ENCODE data around the gene LRRC75A.

The LRRC75A gene

GRCh38 chr17:16494059-16494458 lies 2.1 kb upstream of the LRRC75A start:
- peaks cover 10% of the 10 kb centered on the region for H3K4me1 ChIP-seq (ENCODE audit: control insufficient read depth, insufficient read depth, low read length)
- H3K27ac ChIP-seq (ENCODE audit: low read length): no peak overlapping the region
- H3K27me3 ChIP-seq (ENCODE audit: control insufficient read depth in 1 of 2, insufficient read depth in 2 of 2, low read length in 2 of 2): peaks cover 2 to 9% of the 10 kb centered on the region in 2 donors
- H3K36me3 ChIP-seq (ENCODE audit: control insufficient read depth in 2 of 2, insufficient read depth in 2 of 2, low read length in 2 of 2): no peaks in the 10 kb centered on the region
- no peak overlapping the region for H3K9ac ChIP-seq (ENCODE audit: low read length in 2 of 2)
- H3K9me3 ChIP-seq (ENCODE audit: control insufficient read depth in 2 of 2, low read length in 2 of 2): no peaks in the 10 kb centered on the region
- no peak overlapping the region for H3K4me3 ChIP-seq (ENCODE audit: low read length in 2 of 2)

GRCh38 chr17:16493531-16494046 lies 1.6 kb upstream of the LRRC75A start:
- H3K36me3 ChIP-seq (ENCODE audit: control insufficient read depth in 2 of 2, insufficient read depth in 2 of 2, low read length in 2 of 2): no peaks in the 10 kb centered on the region
- H3K9ac ChIP-seq (ENCODE audit: low read length in 2 of 2): no peak overlapping the region
- H3K27ac ChIP-seq (ENCODE audit: low read length): no peak overlapping the region
- H3K27me3 ChIP-seq (ENCODE audit: control insufficient read depth in 1 of 2, insufficient read depth in 2 of 2, low read length in 2 of 2): peaks cover 2 to 11% of the 10 kb centered on the region in 2 donors
- H3K4me1 ChIP-seq (ENCODE audit: control insufficient read depth, insufficient read depth, low read length): peaks cover 10% of the 10 kb centered on the region
- no peaks in the 10 kb centered on the region for H3K9me3 ChIP-seq (ENCODE audit: control insufficient read depth in 2 of 2, low read length in 2 of 2)
- H3K4me3 ChIP-seq (ENCODE audit: low read length in 2 of 2): no peak overlapping the region

GRCh38 chr17:16492613-16493530 lies 879 bp upstream of the LRRC75A start:
- no peaks in the 10 kb centered on the region for H3K9me3 ChIP-seq (ENCODE audit: control insufficient read depth in 2 of 2, low read length in 2 of 2)
- peak overlapping the region; percentile 43 to 71 for H3K4me3 ChIP-seq (ENCODE audit: low read length in 2 of 2)
- peaks cover 2 to 10% of the 10 kb centered on the region in 2 donors for H3K27me3 ChIP-seq (ENCODE audit: control insufficient read depth in 1 of 2, insufficient read depth in 2 of 2, low read length in 2 of 2)
- H3K4me1 ChIP-seq (ENCODE audit: control insufficient read depth, insufficient read depth, low read length): peaks cover 14% of the 10 kb centered on the region
- no peak overlapping the region for H3K27ac ChIP-seq (ENCODE audit: low read length)
- peak overlapping the region; percentile 21 to 55 for H3K9ac ChIP-seq (ENCODE audit: low read length in 2 of 2)
- H3K36me3 ChIP-seq (ENCODE audit: control insufficient read depth in 2 of 2, insufficient read depth in 2 of 2, low read length in 2 of 2): no peaks in the 10 kb centered on the region

- Histone ChIP-seq H3K36me3 (ENCODE audit: control insufficient read depth in 2 of 2, insufficient read depth in 2 of 2, low read length in 2 of 2) (no peaks in the 10 kb centered on the region), H3K4me3 (ENCODE audit: low read length in 2 of 2) (peak overlapping the region; percentile 36 to 66), H3K9me3 (ENCODE audit: control insufficient read depth in 2 of 2, low read length in 2 of 2) (no peaks in the 10 kb centered on the region), H3K4me1 (ENCODE audit: control insufficient read depth, insufficient read depth, low read length) (peaks cover 22% of the 10 kb centered on the region), H3K27me3 (ENCODE audit: control insufficient read depth in 1 of 2, insufficient read depth in 2 of 2, low read length in 2 of 2) (peaks cover 2 to 11% of the 10 kb centered on the region in 2 donors), H3K9ac (ENCODE audit: low read length in 2 of 2) (peak overlapping the region in 1 of 2 donors; percentile 21), H3K27ac (ENCODE audit: low read length) (no peak overlapping the region)
Measured at GRCh38 chr17:16491131-16491702, 776 bp downstream of the LRRC75A start.

- Histone ChIP-seq H3K4me3 (ENCODE audit: low read length in 2 of 2) (no peak overlapping the region), H3K36me3 (ENCODE audit: control insufficient read depth in 2 of 2, insufficient read depth in 2 of 2, low read length in 2 of 2) (no peaks in the 10 kb centered on the region), H3K4me1 (ENCODE audit: control insufficient read depth, insufficient read depth, low read length) (peaks cover 30% of the 10 kb centered on the region), H3K27ac (ENCODE audit: low read length) (no peak overlapping the region), H3K9me3 (ENCODE audit: control insufficient read depth in 2 of 2, low read length in 2 of 2) (no peaks in the 10 kb centered on the region), H3K9ac (ENCODE audit: low read length in 2 of 2) (no peak overlapping the region), H3K27me3 (ENCODE audit: control insufficient read depth in 1 of 2, insufficient read depth in 2 of 2, low read length in 2 of 2) (peaks cover 2 to 11% of the 10 kb centered on the region in 2 donors)
Measured at GRCh38 chr17:16489431-16489830, 2.6 kb downstream of the LRRC75A start.

- peaks cover 2 to 11% of the 10 kb centered on the region in 2 donors for H3K27me3 ChIP-seq (ENCODE audit: control insufficient read depth in 1 of 2, insufficient read depth in 2 of 2, low read length in 2 of 2)
- H3K9ac ChIP-seq (ENCODE audit: low read length in 2 of 2): no peak overlapping the region
- H3K36me3 ChIP-seq (ENCODE audit: control insufficient read depth in 2 of 2, insufficient read depth in 2 of 2, low read length in 2 of 2): no peaks in the 10 kb centered on the region
- H3K9me3 ChIP-seq (ENCODE audit: control insufficient read depth in 2 of 2, low read length in 2 of 2): no peaks in the 10 kb centered on the region
- no peak overlapping the region for H3K4me3 ChIP-seq (ENCODE audit: low read length in 2 of 2)
- H3K4me1 ChIP-seq (ENCODE audit: control insufficient read depth, insufficient read depth, low read length): peaks cover 30% of the 10 kb centered on the region
- no peak overlapping the region for H3K27ac ChIP-seq (ENCODE audit: low read length)
Measured at GRCh38 chr17:16488968-16489337, 3.0 kb downstream of the LRRC75A start.

GRCh38 chr17:16488186-16488967 lies 3.6 kb downstream of the LRRC75A start:
- H3K27ac ChIP-seq (ENCODE audit: low read length): no peak overlapping the region
- no peak overlapping the region for H3K9ac ChIP-seq (ENCODE audit: low read length in 2 of 2)
- peaks cover 30% of the 10 kb centered on the region for H3K4me1 ChIP-seq (ENCODE audit: control insufficient read depth, insufficient read depth, low read length)
- H3K9me3 ChIP-seq (ENCODE audit: control insufficient read depth in 2 of 2, low read length in 2 of 2): no peaks in the 10 kb centered on the region
- no peaks in the 10 kb centered on the region for H3K36me3 ChIP-seq (ENCODE audit: control insufficient read depth in 2 of 2, insufficient read depth in 2 of 2, low read length in 2 of 2)
- peaks cover 2 to 11% of the 10 kb centered on the region in 2 donors for H3K27me3 ChIP-seq (ENCODE audit: control insufficient read depth in 1 of 2, insufficient read depth in 2 of 2, low read length in 2 of 2)
- no peak overlapping the region for H3K4me3 ChIP-seq (ENCODE audit: low read length in 2 of 2)

GRCh38 chr17:16486373-16487250 lies 5.4 kb downstream of the LRRC75A start:
- peaks cover 33% of the 10 kb centered on the region for H3K4me1 ChIP-seq (ENCODE audit: control insufficient read depth, insufficient read depth, low read length)
- no peak overlapping the region for H3K27ac ChIP-seq (ENCODE audit: low read length)
- peak overlapping the region; percentile 5 to 55 for H3K4me3 ChIP-seq (ENCODE audit: low read length in 2 of 2)
- no peaks in the 10 kb centered on the region for H3K9me3 ChIP-seq (ENCODE audit: control insufficient read depth in 2 of 2, low read length in 2 of 2)
- H3K27me3 ChIP-seq (ENCODE audit: control insufficient read depth in 1 of 2, insufficient read depth in 2 of 2, low read length in 2 of 2): peaks cover 2 to 11% of the 10 kb centered on the region in 2 donors
- H3K9ac ChIP-seq (ENCODE audit: low read length in 2 of 2): no peak overlapping the region
- H3K36me3 ChIP-seq (ENCODE audit: control insufficient read depth in 2 of 2, insufficient read depth in 2 of 2, low read length in 2 of 2): no peaks in the 10 kb centered on the region

- no peaks in the 10 kb centered on the region for H3K9me3 ChIP-seq (ENCODE audit: control insufficient read depth in 2 of 2, low read length in 2 of 2)
- no peak overlapping the region for H3K27ac ChIP-seq (ENCODE audit: low read length)
- no peaks in the 10 kb centered on the region for H3K36me3 ChIP-seq (ENCODE audit: control insufficient read depth in 2 of 2, insufficient read depth in 2 of 2, low read length in 2 of 2)
- peaks cover 24% of the 10 kb centered on the region for H3K4me1 ChIP-seq (ENCODE audit: control insufficient read depth, insufficient read depth, low read length)
- H3K9ac ChIP-seq (ENCODE audit: low read length in 2 of 2): no peak overlapping the region
- H3K27me3 ChIP-seq (ENCODE audit: control insufficient read depth in 1 of 2, insufficient read depth in 2 of 2, low read length in 2 of 2): peaks cover 0 to 3% of the 10 kb centered on the region in 2 donors
- no peak overlapping the region for H3K4me3 ChIP-seq (ENCODE audit: low read length in 2 of 2)
Measured at GRCh38 chr17:16484445-16485175, 7.4 kb downstream of the LRRC75A start.
